Measurements from ENCODE around the gene AP4E1.

Gene AP4E1

GRCh38 chr15:50973605-50974004 is 65.1 kb downstream of the AP4E1 start:
- DNase-seq (ENCODE audit: low spot score), result no peak
- no peak for TF ChIP-seq CTCF (IDR thresholded peaks at IDR 0.05; ENCODE audit: extremely low read depth, missing control alignments)

GRCh38 chr15:50977162-50977561 is 68.7 kb downstream of the AP4E1 start:
- DNase-seq (ENCODE audit: low spot score), result no peak
- no peak for TF ChIP-seq CTCF (IDR thresholded peaks at IDR 0.05; ENCODE audit: extremely low read depth, missing control alignments)

GRCh38 chr15:50978580-50978979 is 70.1 kb downstream of the AP4E1 start:
- no peak for TF ChIP-seq CTCF (IDR thresholded peaks at IDR 0.05; ENCODE audit: extremely low read depth, missing control alignments)
- DNase-seq (ENCODE audit: low spot score), result no peak

GRCh38 chr15:50979041-50979440 is 70.6 kb downstream of the AP4E1 start:
- DNase-seq (ENCODE audit: low spot score), result no peak
- TF ChIP-seq CTCF (IDR thresholded peaks at IDR 0.05; ENCODE audit: extremely low read depth, missing control alignments), result no peak

DNA sequence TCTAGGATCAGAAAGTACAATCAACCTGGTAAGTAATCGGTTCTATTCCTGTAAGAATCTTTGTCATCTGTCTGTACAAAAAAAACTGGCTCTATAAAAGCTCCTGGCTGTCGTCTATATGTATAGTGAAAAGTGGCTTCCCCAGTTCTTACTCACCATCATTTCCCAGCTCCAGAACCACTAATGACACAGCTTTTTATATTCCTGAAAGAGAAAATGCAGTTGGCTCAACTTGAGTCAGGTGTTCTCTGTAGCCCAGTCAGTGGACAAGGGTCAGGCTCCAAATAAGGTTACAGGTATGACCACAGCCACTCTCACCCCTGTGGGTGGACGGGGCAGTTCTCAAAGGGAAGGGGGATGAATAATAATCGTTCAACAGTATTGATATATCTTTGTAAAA is 85.1 kb downstream of the AP4E1 start:
- no peak for DNase-seq (ENCODE audit: low spot score)
- TF ChIP-seq CTCF (IDR thresholded peaks at IDR 0.05; ENCODE audit: extremely low read depth, missing control alignments), result no peak

DNA sequence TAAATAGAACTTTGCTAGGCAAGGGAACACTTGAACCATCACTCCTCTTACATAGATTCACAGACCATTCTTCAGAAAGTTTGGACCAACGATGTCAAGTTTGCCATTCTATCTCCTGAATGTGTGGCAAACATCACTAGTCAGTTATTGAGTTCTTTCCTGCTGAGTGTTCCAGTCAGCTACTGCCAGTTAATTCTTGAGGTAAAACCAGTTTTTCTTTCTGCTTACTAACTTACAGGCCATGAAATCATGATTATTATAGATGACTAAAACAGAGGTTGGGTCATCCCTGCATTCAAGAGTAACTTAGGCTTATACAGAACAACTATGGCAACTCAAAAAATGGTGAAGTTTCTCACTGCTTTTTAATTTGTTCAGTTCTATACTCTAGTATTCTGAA is 88.2 kb downstream of the AP4E1 start:
- no peak for TF ChIP-seq CTCF (IDR thresholded peaks at IDR 0.05; ENCODE audit: extremely low read depth, missing control alignments)
- no peak for DNase-seq (ENCODE audit: low spot score)

GRCh38 chr15:50997371-50998051 is 89.0 kb downstream of the AP4E1 start:
- TF ChIP-seq CTCF (IDR thresholded peaks at IDR 0.05; ENCODE audit: extremely low read depth, missing control alignments), result no peak
- DNase-seq (ENCODE audit: low spot score), result no peak

All from GM20000 (cell line).